A549 (cell line): Measurements from ENCODE around the gene CD82. TPM values are rescaled to one million over a fixed set of nuclear protein-coding genes. Genes with fewer than 3 reads are reported as not detected.
A peak's percentile ranks its signal among the peaks of the same experiment; 100 is the strongest.

Experiments used
- ATAC-seq, 2 experiments: fragments of 200-7000 bp in 1 of 2; fragments of >200 bp in 1 of 2; cut with Nextera tagmentation in 1 of 2; cut with Tn5 transposase in 1 of 2; 3 replicates each; pipeline versions ENCODE4 v1.8.0 to v1.9.1; 2018 to 2020; ENCODE audit warnings: mild to moderate bottlenecking in 1 of 2, moderate library complexity in 1 of 2
- CTCF ChIA-PET: fragments of 300-600 bp; sonication (Branson Sonifier 250); formaldehyde crosslinking; extraction: SDS; loops from one replicate; lab custom pipeline; 2021; ENCODE audit warnings: antibody characterized with exemption, inconsistent platforms; lab: Yijun Ruan, JAX
- POLR2A ChIA-PET: fragments of 350-600 bp; formaldehyde crosslinking; extraction: SDS; loops from one replicate; lab custom pipeline; 2021; ENCODE audit warnings: antibody characterized with exemption, inconsistent platforms; lab: Yijun Ruan, JAX
- DNase-seq, 2 experiments: peaks; one replicate each; pipeline versions ENCODE4 v3.0.0 to v3.0.0-alpha.2; 2011 to 2016; ENCODE audit warnings: low read depth in 1 of 2, low spot score in 1 of 2
- FAIRE-seq: peaks from 2 replicates; lab custom pipeline; 2011; peaks lifted over from hg19 to GRCh38; lab: Jason Lieb, UNC
- H3K27ac ChIP-seq, 2 experiments: fragments of >200 bp; sonication (Bioruptor Twin); formaldehyde crosslinking; 3 replicates each; pipeline ENCODE4 v1.5.1; 2016 to 2017
- H3K4me1 ChIP-seq: fragments of >200 bp; sonication (Bioruptor Twin); formaldehyde crosslinking; 3 replicates; pipeline ENCODE4 v1.6.1; 2016
- H3K4me2 ChIP-seq: fragments of >200 bp; sonication (Bioruptor Twin); formaldehyde crosslinking; 3 replicates; pipeline ENCODE4 v1.6.1; 2016
- H3K4me3 ChIP-seq: fragments of >200 bp; sonication (Bioruptor Twin); formaldehyde crosslinking; 3 replicates; pipeline ENCODE4 v1.5.1; 2016
- H3K9me3 ChIP-seq: fragments of >200 bp; sonication (Bioruptor Twin); formaldehyde crosslinking; 3 replicates; pipeline ENCODE4 v1.6.1; 2016
- BHLHE40 ChIP-seq: IDR thresholded peaks from 2 replicates; pipeline ENCODE4 v1.6.1; 2012; ENCODE audit warnings: low read depth, low read length, inconsistent platforms
- CBX8 ChIP-seq: fragments of 200-600 bp; sonication (generic); IDR thresholded peaks from 2 replicates; pipeline ENCODE4 v1.6.1; 2016
- CEBPB ChIP-seq, 2 experiments: fragments of >200 bp in 1 of 2; sonication (Bioruptor Twin) in 1 of 2; formaldehyde crosslinking in 1 of 2; IDR thresholded peaks; 2 replicates each; pipeline ENCODE4 v1.6.1; 2012 to 2016
- EHF ChIP-seq: fragments of 250-450 bp; sonication (Bioruptor Pico); IDR thresholded peaks from 2 replicates; pipeline ENCODE4 v1.5.0; 2020; ENCODE audit warnings: mild to moderate bottlenecking
- EHMT2 ChIP-seq: fragments of 200-600 bp; sonication (generic); IDR thresholded peaks from 2 replicates; pipeline ENCODE4 v1.6.1; 2016; ENCODE audit warnings: antibody characterized with exemption, low read depth, mild to moderate bottlenecking, moderate library complexity
- FOSB ChIP-seq: fragments of 250-450 bp; sonication (Bioruptor Pico); IDR thresholded peaks from 2 replicates; pipeline ENCODE4 v1.5.0; 2020; ENCODE audit warnings: mild to moderate bottlenecking, moderate library complexity
- FOSL2 ChIP-seq, 2 experiments: fragments of 450-650 bp in 1 of 2; fragments of >200 bp in 1 of 2; sonication (Bioruptor Twin) in 1 of 2; formaldehyde crosslinking; IDR thresholded peaks; 2 replicates each; pipeline versions ENCODE4 v1.5.0 to v1.6.1; 2016 to 2020; ENCODE audit warnings: mild to moderate bottlenecking in 1 of 2, moderate library complexity in 1 of 2
- FOXS1 ChIP-seq: fragments of 250-450 bp; sonication (Bioruptor Pico); IDR thresholded peaks from 2 replicates; pipeline ENCODE4 v1.5.0; 2020; ENCODE audit warnings: mild to moderate bottlenecking, moderate library complexity
- HMGXB4 ChIP-seq: fragments of 250-450 bp; sonication (Bioruptor Pico); IDR thresholded peaks from 2 replicates; pipeline ENCODE4 v1.5.0; 2021; ENCODE audit warnings: mild to moderate bottlenecking, moderate library complexity, borderline replicate concordance
- JUN ChIP-seq, 2 experiments: fragments of >200 bp; sonication (Bioruptor Twin); formaldehyde crosslinking; IDR thresholded peaks; 2 replicates in 1 of 2; 3 replicates in 1 of 2; pipeline ENCODE4 v1.6.1; 2016 to 2017
- RAD21 ChIP-seq, 2 experiments: fragments of >200 bp in 1 of 2; sonication (Bioruptor Twin) in 1 of 2; formaldehyde crosslinking in 1 of 2; IDR thresholded peaks in 1 of 2; conservative IDR thresholded peaks in 1 of 2; 2 replicates in 1 of 2; 3 replicates in 1 of 2; pipeline ENCODE4 v1.6.1; 2012 to 2018; ENCODE audit warnings: inconsistent platforms in 1 of 2
- RCOR1 ChIP-seq: fragments of 150-350 bp; IDR thresholded peaks from 2 replicates; pipeline ENCODE4 v1.6.1; 2014; ENCODE audit warnings: antibody characterized with exemption, low read length, low read depth
- REST ChIP-seq: fragments of 200-600 bp; sonication (generic); IDR thresholded peaks from 2 replicates; pipeline ENCODE4 v1.6.1; 2016; ENCODE audit warnings: antibody characterized with exemption, mild to moderate bottlenecking, moderate library complexity
- RNF2 ChIP-seq: fragments of 200-600 bp; sonication (generic); IDR thresholded peaks from 2 replicates; pipeline ENCODE4 v1.6.1; 2016; ENCODE audit warnings: low read depth, mild to moderate bottlenecking, antibody characterized with exemption, moderate library complexity, borderline replicate concordance
- SMC3 ChIP-seq: fragments of >200 bp; sonication (Bioruptor Twin); formaldehyde crosslinking; IDR thresholded peaks from 3 replicates; pipeline ENCODE4 v1.6.1; 2018; ENCODE audit warnings: inconsistent platforms
- SREBF2 ChIP-seq: fragments of 450-650 bp; IDR thresholded peaks from 2 replicates; pipeline ENCODE4 v1.6.1; 2014; ENCODE audit warnings: mild to moderate bottlenecking, moderate library complexity
- ZC3H11A ChIP-seq: fragments of 450-650 bp; IDR thresholded peaks from 2 replicates; pipeline ENCODE4 v1.6.1; 2014; ENCODE audit warnings: antibody characterized with exemption, mild to moderate bottlenecking
- ZNF302 ChIP-seq: fragments of 250-450 bp; sonication (Bioruptor Pico); IDR thresholded peaks from 2 replicates; pipeline ENCODE4 v1.9.0; 2021; ENCODE audit warnings: inconsistent platforms, mild to moderate bottlenecking, moderate library complexity
- WGBS: methylation state at CpG from one replicate; pipeline ENCODE4 v1.1.6; 2017; ENCODE audit errors: missing lambda C conversion rate; 5-methylcytosine and 5-hydroxymethylcytosine counted together
- polyA plus RNA-seq, 4 experiments: library from polyadenylated mRNA; depleted of rRNA in 3 of 4; stranded (reverse); fragments of >200 nt; fragmentation: RNase III in 1 of 4; extraction: RNeasy Plus Mini Kit Qiagen cat#74134 plus additional on column Dnase treatment in 1 of 4; gene quantifications; 2 replicates in 3 of 4; 3 replicates in 1 of 4; pipeline ENCODE4 v1.2.3, GENCODE V29; 2011 to 2017
- TF ChIP-seq, protein P1 (sequence below): fragments of >200 bp; sonication (Bioruptor Twin); formaldehyde crosslinking; IDR thresholded peaks from 2 replicates; pipeline ENCODE4 v1.6.1; 2016

Gene CD82
- polyA plus RNA-seq, 2 of the 4 experiments (the other 2 are of a cell fraction): 2.8 to 3.2 TPM

GRCh38 chr11:44529895-44530412, 35.5 kb upstream of the CD82 start (continued):
- TF ChIP-seq REST (no peak), JUN (IDR thresholded peaks at IDR 0.05) (no peak), ZNF302 (CRISPR knock-in tag) (no peak), RCOR1 (no peak), RAD21 (conservative IDR thresholded peaks at IDR 0.05 in 1 of 2, IDR thresholded peaks at IDR 0.05 in 1 of 2) (no peak), BHLHE40 (no peak), RNF2 (no peak)
- TF ChIP-seq, protein P1, sequence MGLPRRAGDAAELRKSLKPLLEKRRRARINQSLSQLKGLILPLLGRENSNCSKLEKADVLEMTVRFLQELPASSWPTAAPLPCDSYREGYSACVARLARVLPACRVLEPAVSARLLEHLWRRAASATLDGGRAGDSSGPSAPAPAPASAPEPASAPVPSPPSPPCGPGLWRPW: no peak

- peak overlapping the region in 1 of 2 experiments; percentile 43; a peak in 2 of 6 replicates for H3K27ac ChIP-seq
- ChIA-PET POLR2A (no interaction called here), CTCF (interaction anchor here (0.9 to 6.0 kb wide), 3 partner anchors 8 to 436 kb away, joined by 3 to 29 read pairs (median 4); partner anchors contain the start of gene EXT2)
- WGBS: 55% methylated on average over 9 of the region's 9 CpGs
- TF ChIP-seq JUN (IDR thresholded peaks at IDR 0.05) (no peak), SMC3 (no peak), HMGXB4 (CRISPR knock-in tag) (no peak), BHLHE40 (no peak), FOSL2 (IDR thresholded peaks at IDR 0.05) (no peak), FOSL2 (CRISPR knock-in tag; IDR thresholded peaks at IDR 0.05) (no peak), CEBPB (IDR thresholded peaks at IDR 0.05) (no peak), SREBF2 (no peak), FOSB (CRISPR knock-in tag) (no peak), ZC3H11A (no peak), EHMT2 (no peak), EHF (CRISPR knock-in tag) (no peak), ZNF302 (CRISPR knock-in tag) (no peak), CBX8 (no peak), FOXS1 (CRISPR knock-in tag) (no peak)
- peaks cover 17% of the 10 kb centered on the region; the same call in 2 of the 3 replicates for H3K4me1 ChIP-seq
- H3K9me3 ChIP-seq: no peaks in the 10 kb centered on the region
- FAIRE-seq: no peak
- no peak for DNase-seq
- ATAC-seq: peak in 1 of 2 experiments; percentile 61; a peak in 3 of 6 replicates
- peak overlapping the region; percentile 22; the same call in 2 of the 3 replicates for H3K4me2 ChIP-seq
- no peak overlapping the region for H3K4me3 ChIP-seq
Observed at GRCh38 chr11:44530413-44531115, 34.9 kb upstream of the CD82 start.
